DND-41 (cell line): Measurements from ENCODE around the gene ARRDC1.
A peak's percentile ranks its signal among the peaks of the same experiment; 100 is the strongest.

Experiments used
- ATAC-seq: fragments of 200-7000 bp; cut with Tn5 transposase; 3 replicates; pipeline ENCODE4 v1.9.1; 2021; ENCODE audit warnings: low read depth; ENCODE audit not compliant: insufficient read depth
- DNase-seq: peaks from one replicate; pipeline ENCODE4 v3.0.0-alpha.2; 2020
- H2AFZ ChIP-seq: 2 replicates; pipeline ENCODE4 v1.6.0; 2012; ENCODE audit warnings: low read depth, low read length
- H3K27ac ChIP-seq: 2 replicates; pipeline ENCODE4 v1.5.1; 2012; ENCODE audit warnings: low read length, inconsistent platforms
- H3K27me3 ChIP-seq: fragments of 200-600 bp; sonication (generic); 2 replicates; pipeline ENCODE4 v1.6.0; 2012; ENCODE audit warnings: low read length, mild to moderate bottlenecking, inconsistent platforms; ENCODE audit not compliant: insufficient read depth, poor library complexity
- H3K36me3 ChIP-seq: 2 replicates; pipeline ENCODE4 v1.5.1; 2012; ENCODE audit warnings: low read length, inconsistent platforms; ENCODE audit not compliant: insufficient read depth
- H3K4me1 ChIP-seq: 2 replicates; pipeline ENCODE4 v1.5.1; 2012; ENCODE audit warnings: mild to moderate bottlenecking, low read length; ENCODE audit not compliant: insufficient read depth
- H3K4me2 ChIP-seq: 2 replicates; pipeline ENCODE4 v1.6.0; 2012; ENCODE audit warnings: mild to moderate bottlenecking, moderate library complexity, low read length, inconsistent platforms; ENCODE audit not compliant: insufficient read depth
- H3K4me3 ChIP-seq, 2 experiments: fragments of 200-600 bp in 1 of 2; shearing (Covaris generic) in 1 of 2; 2 replicates each; pipeline ENCODE4 v1.5.1; 2012 to 2016; ENCODE audit warnings: inconsistent platforms in 2 of 2, low read length in 2 of 2, mild to moderate bottlenecking in 2 of 2, low read depth in 1 of 2, moderate library complexity in 1 of 2
- H3K79me2 ChIP-seq: 2 replicates; pipeline ENCODE4 v1.6.0; 2012; ENCODE audit warnings: low read length, inconsistent platforms; ENCODE audit not compliant: insufficient read depth
- H3K9ac ChIP-seq: 2 replicates; pipeline ENCODE4 v1.6.0; 2012; ENCODE audit warnings: low read depth, mild to moderate bottlenecking, inconsistent platforms, low read length, moderate library complexity
- H3K9me3 ChIP-seq: 2 replicates; pipeline ENCODE4 v1.5.1; 2012; ENCODE audit warnings: low read length, moderate library complexity, mild to moderate bottlenecking, inconsistent platforms; ENCODE audit not compliant: insufficient read depth, severe bottlenecking
- H4K20me1 ChIP-seq: 2 replicates; pipeline ENCODE4 v1.6.0; 2012; ENCODE audit warnings: low read length; ENCODE audit not compliant: insufficient read depth
- EZH2 ChIP-seq: IDR thresholded peaks from 3 replicates; pipeline ENCODE4 v1.6.1; 2012; ENCODE audit warnings: borderline replicate concordance, low read depth, mild to moderate bottlenecking, moderate library complexity, low read length, inconsistent platforms; ENCODE audit not compliant: severe bottlenecking
- TF ChIP-seq, protein P1 (sequence below): IDR thresholded peaks from 2 replicates; pipeline ENCODE4 v1.5.1; 2012; ENCODE audit warnings: borderline replicate concordance, low read length, moderate library complexity, mild to moderate bottlenecking; ENCODE audit not compliant: poor library complexity, severe bottlenecking; ENCODE audit errors: extremely low read depth

Gene ARRDC1

DNA sequence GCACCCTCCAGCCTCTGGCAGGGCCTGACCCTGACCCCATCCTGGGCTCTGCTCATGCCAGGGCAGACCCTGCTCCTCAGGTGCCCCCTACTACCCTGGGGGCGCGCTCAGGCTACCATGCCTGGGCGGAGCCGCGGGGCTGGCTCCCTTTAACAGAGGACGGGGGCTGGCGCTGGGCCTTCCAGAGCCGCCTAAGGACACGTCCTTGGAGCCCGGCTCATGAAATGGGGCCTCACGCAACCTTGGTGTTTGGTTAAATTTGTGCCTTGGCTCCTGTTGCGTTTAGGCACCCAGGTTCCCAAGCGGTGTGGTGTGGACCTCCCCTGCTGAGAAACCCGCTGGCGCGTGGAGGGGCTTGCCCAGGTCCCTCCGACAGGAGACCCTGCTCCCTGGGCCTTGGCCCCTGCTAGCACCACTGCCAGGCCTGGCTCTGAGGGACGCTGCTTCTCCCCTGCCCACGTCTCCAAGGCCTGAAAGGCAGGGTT is 9.9 kb downstream of the ARRDC1 start:
- DNase-seq = no peak
- H3K27ac ChIP-seq = no peak overlapping the region
- H4K20me1 ChIP-seq = peaks cover 34% of the 10 kb centered on the region
- ATAC-seq = no peak
- H3K27me3 ChIP-seq = no peaks in the 10 kb centered on the region
- TF ChIP-seq, protein P1, sequence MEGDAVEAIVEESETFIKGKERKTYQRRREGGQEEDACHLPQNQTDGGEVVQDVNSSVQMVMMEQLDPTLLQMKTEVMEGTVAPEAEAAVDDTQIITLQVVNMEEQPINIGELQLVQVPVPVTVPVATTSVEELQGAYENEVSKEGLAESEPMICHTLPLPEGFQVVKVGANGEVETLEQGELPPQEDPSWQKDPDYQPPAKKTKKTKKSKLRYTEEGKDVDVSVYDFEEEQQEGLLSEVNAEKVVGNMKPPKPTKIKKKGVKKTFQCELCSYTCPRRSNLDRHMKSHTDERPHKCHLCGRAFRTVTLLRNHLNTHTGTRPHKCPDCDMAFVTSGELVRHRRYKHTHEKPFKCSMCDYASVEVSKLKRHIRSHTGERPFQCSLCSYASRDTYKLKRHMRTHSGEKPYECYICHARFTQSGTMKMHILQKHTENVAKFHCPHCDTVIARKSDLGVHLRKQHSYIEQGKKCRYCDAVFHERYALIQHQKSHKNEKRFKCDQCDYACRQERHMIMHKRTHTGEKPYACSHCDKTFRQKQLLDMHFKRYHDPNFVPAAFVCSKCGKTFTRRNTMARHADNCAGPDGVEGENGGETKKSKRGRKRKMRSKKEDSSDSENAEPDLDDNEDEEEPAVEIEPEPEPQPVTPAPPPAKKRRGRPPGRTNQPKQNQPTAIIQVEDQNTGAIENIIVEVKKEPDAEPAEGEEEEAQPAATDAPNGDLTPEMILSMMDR = no peak
- TF ChIP-seq EZH2 = no peak
- H3K4me2 ChIP-seq = no peak overlapping the region
- H3K9ac ChIP-seq = no peak overlapping the region
- peaks cover 40% of the 10 kb centered on the region for H3K79me2 ChIP-seq
- H3K4me3 ChIP-seq = no peak overlapping the region
- H2AFZ ChIP-seq = no peak overlapping the region
- H3K4me1 ChIP-seq = peaks cover 27% of the 10 kb centered on the region
- no peaks in the 10 kb centered on the region for H3K9me3 ChIP-seq
- peaks cover 49% of the 10 kb centered on the region for H3K36me3 ChIP-seq

DNA sequence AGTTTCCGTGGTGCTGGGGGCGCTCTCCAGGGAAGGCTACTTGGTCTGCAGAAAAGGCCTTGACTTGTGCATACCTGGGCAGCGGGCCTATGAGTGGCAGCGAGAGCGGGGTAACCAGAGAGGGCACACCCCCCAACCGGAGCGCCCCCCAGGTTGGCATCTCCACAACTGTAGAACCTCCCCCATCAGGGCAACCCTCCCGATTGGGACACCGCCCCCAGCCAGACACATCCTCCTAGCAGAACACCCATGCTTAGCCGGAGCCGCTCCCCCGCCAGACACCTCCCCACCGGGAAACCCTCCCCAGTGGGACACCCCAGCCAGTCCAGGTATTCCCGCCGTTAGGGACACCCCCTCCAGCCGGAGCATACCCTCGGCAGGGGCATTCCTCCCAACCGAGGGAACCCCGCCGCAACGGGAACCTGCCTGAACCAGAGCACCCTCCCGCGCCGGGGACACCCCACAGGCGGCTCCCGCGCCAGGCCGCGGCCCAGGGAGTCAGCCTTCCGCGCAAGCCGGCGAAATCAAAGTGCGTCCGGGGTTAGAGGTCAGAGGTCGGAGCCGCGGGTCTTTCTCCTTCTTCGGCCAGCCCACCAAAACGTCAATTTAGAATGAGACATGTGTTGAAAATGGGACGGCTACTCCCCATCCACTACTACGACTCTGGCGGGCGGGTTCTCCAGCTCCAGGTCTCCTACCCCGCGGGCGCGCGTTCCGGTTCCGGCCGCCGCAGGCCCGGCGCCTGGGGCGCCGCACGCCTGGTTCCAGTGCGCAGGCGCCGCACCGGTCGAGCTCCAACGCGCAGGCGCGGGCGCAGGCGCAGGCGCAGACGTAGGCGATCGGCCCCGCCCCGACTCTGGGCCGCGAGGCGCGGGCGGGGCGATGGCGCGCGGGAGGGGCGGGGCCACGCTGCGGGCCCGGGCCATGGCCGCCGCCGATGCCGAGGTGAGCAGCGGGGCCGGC is 12.9 kb downstream of the ARRDC1 start, which contains the start of gene EHMT1:
EHMT1 (plus strand) TSS at position 901 of the 963 bp plus-strand sequence; CDS start at position 925, 24 bp downstream.
- Histone ChIP-seq H3K4me1 (peaks cover 38% of the 10 kb centered on the region), H2AFZ (peak within 1 kb of the TSS; percentile 83), H3K79me2 (peaks cover 69% of the 10 kb centered on the region), H3K27me3 (no peaks in the 10 kb centered on the region), H3K9ac (peak within 1 kb of the TSS; percentile 96), H3K27ac (peak within 1 kb of the TSS; percentile 93), H3K4me3 (peak within 1 kb of the TSS; percentile 97 to 98), H3K4me2 (peak within 1 kb of the TSS; percentile 99), H4K20me1 (peaks cover 33% of the 10 kb centered on the region; the same call in 1 of the 2 replicates), H3K9me3 (no peaks in the 10 kb centered on the region), H3K36me3 (peaks cover 56% of the 10 kb centered on the region)
- DNase-seq = peak; percentile 85
- peak; percentile 71 for ATAC-seq
- TF ChIP-seq, protein P1 = peak; percentile 3
- TF ChIP-seq EZH2 = no peak

DNA sequence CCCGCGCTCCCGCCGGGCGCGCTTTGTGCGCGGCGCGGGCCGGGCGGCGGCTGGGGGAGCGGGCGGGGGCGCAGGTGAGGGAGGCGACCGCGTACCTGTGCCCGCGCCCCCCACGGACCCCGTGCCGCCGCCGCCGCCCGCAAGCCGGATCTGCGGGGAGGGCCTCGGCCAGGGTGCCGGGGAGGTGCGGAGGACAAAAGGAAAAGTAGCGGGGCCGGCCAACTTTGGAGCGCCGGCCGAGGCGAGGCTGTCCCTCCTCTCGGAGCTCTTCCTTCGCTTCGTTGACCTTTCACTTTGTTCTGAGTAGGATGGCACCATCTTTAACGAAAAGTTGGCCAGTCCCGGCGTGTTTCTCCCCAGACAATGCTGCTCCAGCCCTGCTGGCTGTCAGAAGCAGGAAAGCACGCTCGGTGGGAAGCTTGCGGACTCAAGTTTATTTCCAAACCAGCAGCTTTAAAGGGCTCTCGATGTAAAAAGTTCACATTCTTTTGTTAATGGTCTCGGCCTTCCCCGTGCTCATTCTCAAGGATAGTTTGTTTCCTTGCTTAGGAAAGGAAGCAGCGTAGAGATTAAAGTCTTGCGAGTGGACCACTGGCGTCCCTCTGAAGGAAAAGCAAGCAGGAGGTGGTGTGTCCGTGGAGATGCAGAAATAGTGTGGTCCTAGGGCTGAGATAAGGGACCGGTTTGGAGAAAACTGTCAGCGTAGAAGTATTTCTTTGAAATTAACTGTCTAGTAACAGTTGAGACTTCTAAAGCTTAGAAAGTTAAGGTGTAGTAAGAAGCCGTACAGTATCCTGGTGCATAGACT is 14.0 kb downstream of the ARRDC1 start:
- H3K9ac ChIP-seq = peak overlapping the region; percentile 81
- TF ChIP-seq EZH2 = no peak
- TF ChIP-seq, protein P1 = no peak
- H3K79me2 ChIP-seq = peaks cover 79% of the 10 kb centered on the region
- H3K27ac ChIP-seq = peak overlapping the region; percentile 35
- no peaks in the 10 kb centered on the region for H3K27me3 ChIP-seq
- H3K9me3 ChIP-seq = no peaks in the 10 kb centered on the region
- DNase-seq = peak; percentile 42
- ATAC-seq = peak; percentile 43
- H3K4me3 ChIP-seq = peak overlapping the region; percentile 92 to 97
- H2AFZ ChIP-seq = peak overlapping the region; percentile 68
- H3K4me1 ChIP-seq = peaks cover 38% of the 10 kb centered on the region
- peaks cover 46% of the 10 kb centered on the region for H3K36me3 ChIP-seq
- H3K4me2 ChIP-seq = peak overlapping the region; percentile 74
- peaks cover 37% of the 10 kb centered on the region for H4K20me1 ChIP-seq
